Activated T-cell treated with anti-CD3 and anti-CD28 coated beads, Interleukin-2, amount 50 U/mL, for 4 hours (primary cell): ENCODE measurements around the gene EIF4G3. TPM values are rescaled to one million over a fixed set of nuclear protein-coding genes. Genes with fewer than 3 reads are reported as not detected.
"Not testable (repeated sequence)": the region's sequence is repeated elsewhere in the genome, so short reads cannot be mapped to it uniquely, and the experiment has no call there.

Experiments
- ATAC-seq, 2 donors: fragments of 200-7000 bp; cut with Tn5 transposase; one replicate each; pipeline ENCODE4 v1.10.0; 2021
- DNase-seq: peaks from one replicate; pipeline ENCODE4 v3.0.0-alpha.2; 2020
- H3K27me3 Mint-ChIP-seq: one replicate; pipeline ENCODE4 v1.8.0; 2021; ENCODE audit warnings: low read depth, mixed read lengths
- H3K36me3 Mint-ChIP-seq: one replicate; pipeline ENCODE4 v1.8.0; 2022; ENCODE audit warnings: mixed read lengths; ENCODE audit not compliant: insufficient read depth
- H3K4me1 Mint-ChIP-seq: one replicate; pipeline ENCODE4 v1.8.0; 2021; ENCODE audit warnings: low read depth, mixed read lengths
- H3K4me3 Mint-ChIP-seq: one replicate; pipeline ENCODE4 v1.8.0; 2021; ENCODE audit warnings: mild to moderate bottlenecking, moderate library complexity, mixed read lengths
- H3K9me3 Mint-ChIP-seq: one replicate; pipeline ENCODE4 v1.8.0; 2021; ENCODE audit warnings: mixed read lengths
- total RNA-seq, 3 donors: library from RNA; stranded (reverse); gene quantifications; one replicate each; pipeline ENCODE4 v1.2.1, GENCODE V29; 2021

The EIF4G3 gene
- total RNA-seq, 3 donors from 2014 or later: 43.5 to 48.5 (median 46.1) TPM

DNA sequence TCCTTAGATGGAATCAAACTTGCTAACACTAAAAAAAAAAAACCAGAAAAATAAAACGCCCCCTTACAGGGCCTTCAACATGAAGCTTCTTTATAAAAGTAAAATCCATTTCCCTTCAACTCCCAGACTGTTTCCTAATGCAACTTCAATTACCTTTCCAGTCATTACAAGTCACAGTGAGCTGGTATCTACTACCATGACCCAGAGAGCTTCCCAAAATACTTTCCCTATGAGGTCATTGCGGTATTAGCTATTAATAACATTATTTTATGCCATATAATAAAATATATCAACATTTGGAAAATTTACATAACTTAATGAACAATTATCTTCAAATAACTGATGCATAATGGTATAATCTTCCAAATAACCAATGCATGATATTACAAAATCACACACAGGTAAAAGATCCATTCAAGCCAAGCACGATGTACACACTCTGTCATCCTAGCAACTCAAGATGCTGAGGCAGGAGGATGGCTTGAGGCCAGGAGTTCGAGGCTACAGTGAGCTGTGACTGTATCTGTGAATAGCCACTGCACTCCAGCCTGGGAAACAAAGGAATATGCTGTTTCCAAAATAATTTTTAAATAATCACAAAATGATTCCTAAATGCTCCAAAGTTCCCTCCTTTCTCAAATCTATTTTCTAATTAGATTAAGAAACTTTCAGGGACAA, 24.1 kb downstream of the EIF4G3 start:
- no peaks in the 10 kb centered on the region for H3K9me3 Mint-ChIP-seq
- H3K27me3 Mint-ChIP-seq: no peaks in the 10 kb centered on the region
- H3K4me3 Mint-ChIP-seq: no peak overlapping the region
- H3K36me3 Mint-ChIP-seq: peaks cover 11% of the 10 kb centered on the region
- H3K4me1 Mint-ChIP-seq: peaks cover 3% of the 10 kb centered on the region
- ATAC-seq: no peak
- DNase-seq: no peak

- no peak overlapping the region for H3K4me3 Mint-ChIP-seq
Observed at GRCh38 chr1:21149855-21150432, 26.8 kb downstream of the EIF4G3 start.

DNA sequence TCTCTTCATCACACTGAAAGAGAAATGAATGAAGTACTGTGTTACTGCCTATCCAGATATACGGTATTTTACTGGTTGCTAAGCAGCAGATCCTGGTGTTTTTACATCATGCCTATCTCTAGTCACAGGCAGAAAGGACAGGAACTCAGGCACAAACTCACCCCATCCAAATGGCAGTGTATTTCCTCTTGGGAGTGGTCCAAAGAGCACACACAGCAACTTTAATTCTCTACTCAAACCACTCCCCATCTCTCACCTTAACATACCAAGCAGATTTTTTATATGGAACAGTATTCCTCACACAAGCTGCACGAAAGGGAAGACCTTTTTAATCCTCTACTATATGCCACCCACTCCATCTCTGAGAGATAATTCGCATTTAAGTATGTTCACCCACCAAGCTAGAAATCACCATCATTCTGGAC, 27.3 kb downstream of the EIF4G3 start:
- H3K4me1 Mint-ChIP-seq: peaks cover 2% of the 10 kb centered on the region
- H3K27me3 Mint-ChIP-seq: no peaks in the 10 kb centered on the region
- no peaks in the 10 kb centered on the region for H3K9me3 Mint-ChIP-seq
- no peak for DNase-seq
- no peak for ATAC-seq
- peaks cover 6% of the 10 kb centered on the region for H3K36me3 Mint-ChIP-seq
- H3K4me3 Mint-ChIP-seq: no peak overlapping the region

More at GRCh38 chr1:21149855-21150432, 26.8 kb downstream of the EIF4G3 start:
- ATAC-seq (no peak), DNase-seq (no peak)
- peaks cover 1% of the 10 kb centered on the region for H3K4me1 Mint-ChIP-seq
- no peaks in the 10 kb centered on the region for H3K9me3 Mint-ChIP-seq
- H3K27me3 Mint-ChIP-seq: no peaks in the 10 kb centered on the region
- peaks cover 6% of the 10 kb centered on the region for H3K36me3 Mint-ChIP-seq

DNA sequence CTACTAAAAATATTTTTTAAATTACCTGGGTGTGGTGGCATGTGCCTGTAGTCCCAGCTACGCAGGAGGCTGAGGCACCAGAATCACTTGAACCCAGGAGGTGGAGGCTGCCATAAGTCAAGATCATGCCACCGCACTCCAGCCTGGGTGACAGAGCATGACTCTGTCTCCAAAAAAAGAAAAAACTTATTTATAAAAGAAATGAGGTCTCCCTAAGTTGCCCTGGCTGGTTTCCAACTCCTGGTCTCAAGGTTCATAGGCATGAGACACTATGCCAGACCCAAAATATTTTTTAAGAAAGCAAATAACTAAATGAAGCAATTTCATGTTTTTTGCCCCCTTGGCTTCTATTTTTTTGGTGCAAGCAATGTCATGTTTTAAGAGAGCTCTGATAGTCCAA, 32.9 kb downstream of the EIF4G3 start:
- Mint-ChIP-seq H3K9me3 (no peaks in the 10 kb centered on the region), H3K27me3 (no peaks in the 10 kb centered on the region), H3K4me3 (no peak overlapping the region), H3K4me1 (peaks cover 2% of the 10 kb centered on the region), H3K36me3 (peaks cover 2% of the 10 kb centered on the region)
- DNase-seq (no peak), ATAC-seq (no peak)

DNA sequence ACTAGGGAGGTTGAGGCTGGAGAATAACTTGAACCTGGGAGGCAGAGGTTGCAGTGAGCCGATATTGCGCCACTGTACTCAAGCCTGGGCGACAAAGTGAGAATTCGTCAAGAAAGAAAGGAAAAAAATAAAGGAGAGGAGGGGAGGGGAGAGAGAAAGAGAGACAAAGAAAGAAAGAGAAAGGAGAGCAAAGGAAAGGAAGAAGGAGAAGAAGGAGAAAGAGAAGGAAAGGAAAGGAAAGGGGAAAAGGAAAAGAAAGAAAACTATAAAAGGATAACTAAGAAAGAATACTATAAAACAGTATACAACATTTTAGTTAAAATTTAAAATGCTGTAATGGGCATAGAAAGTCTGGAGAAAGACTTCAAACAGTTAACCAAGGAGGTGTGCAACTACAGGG, 33.6 kb downstream of the EIF4G3 start:
- H3K9me3 Mint-ChIP-seq: no peaks in the 10 kb centered on the region
- H3K27me3 Mint-ChIP-seq: no peaks in the 10 kb centered on the region
- DNase-seq (no peak), ATAC-seq (no peak)
- no peak overlapping the region for H3K4me3 Mint-ChIP-seq
- H3K36me3 Mint-ChIP-seq: peaks cover 5% of the 10 kb centered on the region
- H3K4me1 Mint-ChIP-seq: peaks cover 2% of the 10 kb centered on the region

GRCh38 chr1:21141030-21141429, 35.7 kb downstream of the EIF4G3 start:
- Mint-ChIP-seq H3K27me3 (no peaks in the 10 kb centered on the region), H3K4me3 (no peak overlapping the region)

GRCh38 chr1:21139601-21140000, 37.1 kb downstream of the EIF4G3 start:
- Mint-ChIP-seq H3K27me3 (no peaks in the 10 kb centered on the region), H3K9me3 (no peaks in the 10 kb centered on the region), H3K36me3 (peaks cover 14% of the 10 kb centered on the region), H3K4me1 (no peaks in the 10 kb centered on the region), H3K4me3 (no peak overlapping the region)
- ATAC-seq: no peak
- DNase-seq: no peak

More at GRCh38 chr1:21141030-21141429, 35.7 kb downstream of the EIF4G3 start:
- DNase-seq (no peak), ATAC-seq (no peak)
- Mint-ChIP-seq H3K4me1 (peaks cover 2% of the 10 kb centered on the region), H3K36me3 (peaks cover 10% of the 10 kb centered on the region), H3K9me3 (no peaks in the 10 kb centered on the region)

DNA sequence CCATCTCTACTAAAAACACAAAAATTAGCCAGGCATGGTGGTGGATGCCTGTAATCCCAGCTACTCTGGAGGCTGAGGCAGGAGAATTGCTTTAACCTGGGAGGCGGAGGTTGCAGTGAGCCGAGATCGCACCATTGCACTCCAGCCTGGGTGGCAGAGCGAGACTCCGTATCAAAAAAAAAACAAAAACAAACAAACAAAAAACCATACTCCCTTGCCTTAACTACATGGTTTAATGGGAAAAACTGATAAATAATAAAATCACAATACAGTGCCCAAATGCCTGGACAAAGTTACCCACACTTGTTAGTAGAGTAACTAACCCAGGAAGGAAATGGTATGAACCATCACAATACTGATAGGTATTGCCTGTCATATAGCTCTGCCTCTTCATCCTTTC, 40.4 kb downstream of the EIF4G3 start:
- not testable (repeated sequence) for DNase-seq, H3K4me1 Mint-ChIP-seq, ATAC-seq, H3K4me3 Mint-ChIP-seq, H3K9me3 Mint-ChIP-seq, H3K27me3 Mint-ChIP-seq
- peaks cover 14% of the 10 kb centered on the region for H3K36me3 Mint-ChIP-seq

GRCh38 chr1:21131200-21131599, 45.5 kb downstream of the EIF4G3 start:
- peaks cover 10% of the 10 kb centered on the region for H3K36me3 Mint-ChIP-seq
- no peaks in the 10 kb centered on the region for H3K4me1 Mint-ChIP-seq
- ATAC-seq (no peak), DNase-seq (no peak)
- H3K4me3 Mint-ChIP-seq: no peak overlapping the region
- H3K9me3 Mint-ChIP-seq: no peaks in the 10 kb centered on the region
- H3K27me3 Mint-ChIP-seq: no peaks in the 10 kb centered on the region

DNA sequence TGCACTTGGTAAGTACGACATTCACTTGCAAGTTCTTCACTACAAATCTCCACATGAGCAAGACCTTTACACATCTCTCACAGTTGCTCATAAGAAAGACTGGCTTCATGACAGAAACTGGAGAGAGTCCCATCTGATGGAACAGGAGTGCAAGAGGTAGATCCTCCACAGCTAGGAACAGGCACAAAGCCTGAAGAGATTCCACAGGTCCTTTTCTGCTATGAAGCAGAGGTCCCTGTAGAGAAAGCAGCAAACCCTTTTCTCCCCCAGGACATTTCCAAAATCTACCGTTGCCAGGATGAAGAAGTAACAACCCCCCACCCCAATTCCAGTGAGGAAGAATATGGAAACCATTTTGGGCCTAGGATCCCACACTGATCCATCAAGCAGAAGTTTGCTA, 47.3 kb downstream of the EIF4G3 start:
- Mint-ChIP-seq H3K4me3 (no peak overlapping the region), H3K4me1 (no peaks in the 10 kb centered on the region), H3K36me3 (peaks cover 7% of the 10 kb centered on the region), H3K9me3 (no peaks in the 10 kb centered on the region), H3K27me3 (no peaks in the 10 kb centered on the region)
- ATAC-seq: no peak
- DNase-seq: no peak

GRCh38 chr1:21126324-21126723, 50.4 kb downstream of the EIF4G3 start:
- DNase-seq (no peak), ATAC-seq (no peak)
- Mint-ChIP-seq H3K36me3 (peaks cover 13% of the 10 kb centered on the region), H3K9me3 (no peaks in the 10 kb centered on the region), H3K27me3 (no peaks in the 10 kb centered on the region), H3K4me3 (no peak overlapping the region), H3K4me1 (no peaks in the 10 kb centered on the region)

- no peak for DNase-seq
- no peak for ATAC-seq
- H3K27me3 Mint-ChIP-seq: no peaks in the 10 kb centered on the region
- peaks cover 9% of the 10 kb centered on the region for H3K36me3 Mint-ChIP-seq
- H3K4me3 Mint-ChIP-seq: no peak overlapping the region
- no peaks in the 10 kb centered on the region for H3K4me1 Mint-ChIP-seq
- H3K9me3 Mint-ChIP-seq: no peaks in the 10 kb centered on the region
Observed at GRCh38 chr1:21124846-21125245, 51.9 kb downstream of the EIF4G3 start.

- no peaks in the 10 kb centered on the region for H3K9me3 Mint-ChIP-seq
- no peak overlapping the region for H3K4me3 Mint-ChIP-seq
- DNase-seq (no peak), ATAC-seq (no peak)
- H3K4me1 Mint-ChIP-seq: no peaks in the 10 kb centered on the region
- no peaks in the 10 kb centered on the region for H3K27me3 Mint-ChIP-seq
- peaks cover 10% of the 10 kb centered on the region for H3K36me3 Mint-ChIP-seq
Observed at GRCh38 chr1:21123287-21123948, 53.3 kb downstream of the EIF4G3 start.

GRCh38 chr1:21121764-21122471, 54.8 kb downstream of the EIF4G3 start:
- H3K4me1 Mint-ChIP-seq: no peaks in the 10 kb centered on the region
- peaks cover 9% of the 10 kb centered on the region for H3K36me3 Mint-ChIP-seq
- no peaks in the 10 kb centered on the region for H3K9me3 Mint-ChIP-seq
- DNase-seq (no peak), ATAC-seq (no peak)
- H3K27me3 Mint-ChIP-seq: no peaks in the 10 kb centered on the region
- H3K4me3 Mint-ChIP-seq: no peak overlapping the region
